Prostate gland (tissue), 2 donors: ENCODE results near the gene CPED1.

Source experiments
- CTCF ChIP-seq, 4 experiments: fragments of 200-600 bp in 2 of 4; fragments of 450-650 bp in 2 of 4; sonication (generic) in 2 of 4; IDR thresholded peaks; 1 replicate in 3 of 4; 2 replicates in 1 of 4; pipeline ENCODE4 v1.5.1; 2016 to 2019; ENCODE audit warnings: antibody characterized with exemption in 4 of 4, mild to moderate bottlenecking in 2 of 4, moderate library complexity in 2 of 4
- POLR2A ChIP-seq: fragments of 450-650 bp; IDR thresholded peaks from one replicate; pipeline ENCODE4 v1.6.1; 2016; ENCODE audit warnings: antibody characterized with exemption, mild to moderate bottlenecking
- POLR2AphosphoS5 ChIP-seq: sonication (generic); formaldehyde crosslinking; IDR thresholded peaks from one replicate; pipeline ENCODE4 v1.6.1; 2017; ENCODE audit warnings: antibody characterized with exemption

- TF ChIP-seq POLR2AphosphoS5 (no peak), CTCF (IDR thresholded peaks at IDR 0.05) (no peak), POLR2A (no peak)
These were observed 39.5 kb downstream of the CPED1 start for GRCh38 chr7:121027761-121028669.
